Ishikawa (cell line): Measurements from ENCODE around the gene ZNF22.

ENCODE experiments used
- CEBPB ChIP-seq: IDR thresholded peaks from 2 replicates; pipeline ENCODE4 v1.6.1; 2012
- CREB1 ChIP-seq: IDR thresholded peaks from 2 replicates; pipeline ENCODE4 v1.6.1; 2012; ENCODE audit warnings: low read depth
- EGR1 ChIP-seq: IDR thresholded peaks from 2 replicates; pipeline ENCODE4 v1.6.1; 2012
- EP300 ChIP-seq: IDR thresholded peaks from 2 replicates; pipeline ENCODE4 v1.6.1; 2012; ENCODE audit warnings: borderline replicate concordance
- FOXM1 ChIP-seq: IDR thresholded peaks from 2 replicates; pipeline ENCODE4 v1.6.1; 2012; ENCODE audit warnings: low read depth, borderline replicate concordance
- NFIC ChIP-seq: IDR thresholded peaks from 2 replicates; pipeline ENCODE4 v1.6.1; 2012
- RAD21 ChIP-seq: IDR thresholded peaks from 2 replicates; pipeline ENCODE4 v1.6.1; 2012; ENCODE audit warnings: low read depth
- TCF12 ChIP-seq: IDR thresholded peaks from 2 replicates; pipeline ENCODE4 v1.6.1; 2012; ENCODE audit warnings: low read depth
- TEAD4 ChIP-seq: IDR thresholded peaks from 2 replicates; pipeline ENCODE4 v1.6.1; 2012
- USF1 ChIP-seq: IDR thresholded peaks from 2 replicates; pipeline ENCODE4 v1.6.1; 2012
- YY1 ChIP-seq: IDR thresholded peaks from 2 replicates; pipeline ENCODE4 v1.6.1; 2012; ENCODE audit warnings: low read depth
- TF ChIP-seq, protein P1 (sequence below): IDR thresholded peaks from 2 replicates; pipeline ENCODE4 v1.6.1; 2012
- TF ChIP-seq, protein P2 (sequence below): IDR thresholded peaks from 2 replicates; pipeline ENCODE4 v1.6.1; 2012; ENCODE audit warnings: low read depth, mild to moderate bottlenecking

GRCh38 chr10:44951576-44952226 is 49.0 kb upstream of the ZNF22 start:
- TF ChIP-seq EP300, result no peak
- TF ChIP-seq, protein P1, sequence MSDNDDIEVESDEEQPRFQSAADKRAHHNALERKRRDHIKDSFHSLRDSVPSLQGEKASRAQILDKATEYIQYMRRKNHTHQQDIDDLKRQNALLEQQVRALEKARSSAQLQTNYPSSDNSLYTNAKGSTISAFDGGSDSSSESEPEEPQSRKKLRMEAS, result no peak
- no peak for TF ChIP-seq CREB1
- TF ChIP-seq, protein P2, sequence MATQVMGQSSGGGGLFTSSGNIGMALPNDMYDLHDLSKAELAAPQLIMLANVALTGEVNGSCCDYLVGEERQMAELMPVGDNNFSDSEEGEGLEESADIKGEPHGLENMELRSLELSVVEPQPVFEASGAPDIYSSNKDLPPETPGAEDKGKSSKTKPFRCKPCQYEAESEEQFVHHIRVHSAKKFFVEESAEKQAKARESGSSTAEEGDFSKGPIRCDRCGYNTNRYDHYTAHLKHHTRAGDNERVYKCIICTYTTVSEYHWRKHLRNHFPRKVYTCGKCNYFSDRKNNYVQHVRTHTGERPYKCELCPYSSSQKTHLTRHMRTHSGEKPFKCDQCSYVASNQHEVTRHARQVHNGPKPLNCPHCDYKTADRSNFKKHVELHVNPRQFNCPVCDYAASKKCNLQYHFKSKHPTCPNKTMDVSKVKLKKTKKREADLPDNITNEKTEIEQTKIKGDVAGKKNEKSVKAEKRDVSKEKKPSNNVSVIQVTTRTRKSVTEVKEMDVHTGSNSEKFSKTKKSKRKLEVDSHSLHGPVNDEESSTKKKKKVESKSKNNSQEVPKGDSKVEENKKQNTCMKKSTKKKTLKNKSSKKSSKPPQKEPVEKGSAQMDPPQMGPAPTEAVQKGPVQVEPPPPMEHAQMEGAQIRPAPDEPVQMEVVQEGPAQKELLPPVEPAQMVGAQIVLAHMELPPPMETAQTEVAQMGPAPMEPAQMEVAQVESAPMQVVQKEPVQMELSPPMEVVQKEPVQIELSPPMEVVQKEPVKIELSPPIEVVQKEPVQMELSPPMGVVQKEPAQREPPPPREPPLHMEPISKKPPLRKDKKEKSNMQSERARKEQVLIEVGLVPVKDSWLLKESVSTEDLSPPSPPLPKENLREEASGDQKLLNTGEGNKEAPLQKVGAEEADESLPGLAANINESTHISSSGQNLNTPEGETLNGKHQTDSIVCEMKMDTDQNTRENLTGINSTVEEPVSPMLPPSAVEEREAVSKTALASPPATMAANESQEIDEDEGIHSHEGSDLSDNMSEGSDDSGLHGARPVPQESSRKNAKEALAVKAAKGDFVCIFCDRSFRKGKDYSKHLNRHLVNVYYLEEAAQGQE, result no peak
- TF ChIP-seq RAD21, result no peak
- TF ChIP-seq YY1, result no peak
- no peak for TF ChIP-seq TCF12
- no peak for TF ChIP-seq CEBPB
- no peak for TF ChIP-seq EGR1
- TF ChIP-seq TEAD4, result no peak
- no peak for TF ChIP-seq USF1
- no peak for TF ChIP-seq FOXM1
- TF ChIP-seq NFIC, result no peak
